NT2/D1 (cell line): ENCODE measurements around the gene ANXA7.
"Not testable (repeated sequence)": the region's sequence is repeated elsewhere in the genome, so short reads cannot be mapped to it uniquely, and the experiment has no call there.

Source experiments
- YY1 ChIP-seq: IDR thresholded peaks from 2 replicates; pipeline ENCODE4 v1.6.1; 2011; ENCODE audit not compliant: insufficient read length, insufficient read depth
- ZNF274 ChIP-seq: IDR thresholded peaks from 2 replicates; pipeline ENCODE4 v1.6.1; 2011; ENCODE audit warnings: mild to moderate bottlenecking, low read depth, low read length

- TF ChIP-seq YY1, ZNF274: not testable (repeated sequence)
These were observed 85.3 kb downstream of the ANXA7 start for GRCh38 chr10:73328523-73328922.
